H1 (cell line): ENCODE data around the gene SERPINB2.

Source experiments
- BCL11A ChIP-seq, 2 experiments: IDR thresholded peaks; one replicate each; pipeline ENCODE4 v1.6.1; 2011; ENCODE audit warnings: low read depth in 2 of 2, low read length in 2 of 2, mild to moderate bottlenecking in 2 of 2
- CREB1 ChIP-seq: IDR thresholded peaks from 2 replicates; pipeline ENCODE4 v1.6.1; 2012; ENCODE audit warnings: inconsistent platforms
- CTCF ChIP-seq, 3 experiments: IDR thresholded peaks; 1 replicate in 2 of 3; 2 replicates in 1 of 3; pipeline versions ENCODE4 v1.5.1 to v1.6.1; 2011; ENCODE audit warnings: low read length in 3 of 3, mild to moderate bottlenecking in 3 of 3, inconsistent platforms in 2 of 3, low read depth in 1 of 3, moderate library complexity in 1 of 3; ENCODE audit not compliant: insufficient read depth in 1 of 3; ENCODE audit errors: control extremely low read depth in 1 of 3
- MAX ChIP-seq: IDR thresholded peaks from 2 replicates; pipeline ENCODE4 v1.6.1; 2012; ENCODE audit warnings: inconsistent platforms
- POLR2AphosphoS5 ChIP-seq: IDR thresholded peaks from 2 replicates; pipeline ENCODE4 v1.6.1; 2011; ENCODE audit warnings: low read depth, low read length

GRCh38 chr18:63924551-63924950 is 37.0 kb downstream of the SERPINB2 start:
- TF ChIP-seq CREB1 (no peak), POLR2AphosphoS5 (no peak), CTCF (IDR thresholded peaks at IDR 0.05; ENCODE audit: control extremely low read depth in 1 of 3, insufficient read depth in 1 of 3, low read depth in 1 of 3, low read length in 3 of 3) (no peak), MAX (no peak), BCL11A (IDR thresholded peaks at IDR 0.05; ENCODE audit: low read depth in 2 of 2, low read length in 2 of 2) (no peak)
